GM19099 (cell line): Measurements from ENCODE around the gene UBXN6.

ENCODE experiments used
- POLR2A ChIP-seq: IDR thresholded peaks from 3 replicates; pipeline ENCODE4 v1.6.1; 2011; ENCODE audit warnings: low read depth; ENCODE audit not compliant: insufficient read length; ENCODE audit errors: extremely low read depth

Gene UBXN6

DNA sequence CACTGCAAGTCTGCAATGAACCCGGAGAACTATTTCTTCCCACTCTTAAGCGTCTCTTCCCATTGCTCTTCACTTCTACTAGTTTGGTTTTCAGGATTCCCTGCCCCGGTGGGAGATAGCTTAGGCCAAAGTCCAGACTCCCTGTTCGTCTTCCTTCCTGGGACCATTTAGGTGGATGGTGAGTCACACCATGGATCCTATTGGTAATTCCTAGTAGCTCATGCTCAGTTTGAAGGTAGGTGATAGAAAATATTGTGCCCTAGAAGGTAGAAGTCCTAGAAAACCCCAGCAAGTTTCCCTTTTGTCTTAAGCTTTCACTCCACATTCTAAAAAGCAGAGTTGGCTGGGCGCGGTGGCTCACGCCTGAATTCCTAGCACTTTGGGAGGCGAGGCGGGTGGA is 41.3 kb downstream of the UBXN6 start:
- TF ChIP-seq POLR2A: no peak

DNA sequence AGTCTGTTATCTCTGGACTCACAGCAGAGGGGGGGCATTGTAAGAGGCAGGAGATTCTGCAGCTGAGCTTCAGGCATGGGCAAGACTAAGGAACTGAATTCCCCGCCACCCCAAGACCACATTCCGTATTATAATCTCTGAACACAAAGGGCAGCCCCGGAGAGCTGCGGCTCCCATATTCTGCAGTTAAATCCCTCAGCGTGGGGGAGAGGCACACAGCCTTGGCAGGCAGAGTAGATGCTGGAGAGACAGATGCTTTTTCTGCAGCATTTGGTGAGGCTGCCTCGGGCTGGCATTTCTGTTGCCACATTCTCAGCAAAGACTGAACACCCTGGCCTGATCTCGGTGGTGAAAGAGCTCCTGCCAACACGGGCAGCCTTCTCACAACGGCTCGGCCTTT is 42.2 kb downstream of the UBXN6 start:
- no peak for TF ChIP-seq POLR2A

- no peak for TF ChIP-seq POLR2A
These were observed 42.7 kb downstream of the UBXN6 start for GRCh38 chr19:4414800-4415321.

- TF ChIP-seq POLR2A: no peak
These were observed 43.3 kb downstream of the UBXN6 start for GRCh38 chr19:4414144-4414799.

- TF ChIP-seq POLR2A: no peak
These were observed 44.0 kb downstream of the UBXN6 start for GRCh38 chr19:4413588-4413987.

DNA sequence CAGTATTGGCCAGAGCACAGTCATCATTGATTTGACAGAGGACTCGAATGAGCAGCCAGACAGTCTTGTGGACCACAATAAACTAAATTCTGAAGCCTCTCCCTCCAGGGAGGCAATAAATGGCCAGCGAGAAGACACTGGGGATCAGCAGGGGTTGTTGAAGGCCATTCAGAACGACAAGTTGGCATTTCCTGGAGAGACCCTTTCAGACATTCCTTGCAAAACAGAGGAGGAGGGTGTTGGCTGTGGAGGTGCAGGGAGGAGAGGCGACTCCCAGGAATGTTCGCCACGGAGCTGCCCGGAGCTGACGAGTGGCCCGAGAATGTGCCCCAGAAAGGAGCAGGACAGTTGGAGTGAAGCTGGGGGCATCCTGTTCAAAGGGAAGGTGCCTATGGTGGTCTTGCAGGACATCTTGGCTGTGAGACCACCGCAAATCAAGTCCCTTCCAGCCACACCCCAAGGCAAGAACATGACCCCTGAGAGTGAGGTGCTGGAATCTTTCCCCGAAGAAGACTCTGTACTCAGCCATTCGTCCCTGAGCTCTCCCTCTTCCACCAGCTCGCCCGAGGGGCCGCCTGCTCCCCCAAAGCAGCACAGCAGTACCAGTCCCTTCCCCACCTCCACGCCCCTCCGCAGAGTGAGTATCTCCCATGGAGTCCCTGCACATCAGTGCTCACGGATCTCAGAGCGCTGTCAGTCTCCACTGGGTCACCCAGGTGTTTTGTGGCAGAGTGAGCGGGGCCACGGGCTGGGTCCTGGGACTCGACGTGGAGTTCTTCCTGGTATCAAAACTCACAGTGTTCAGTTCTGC is 48.3 kb downstream of the UBXN6 start:
- TF ChIP-seq POLR2A: no peak

DNA sequence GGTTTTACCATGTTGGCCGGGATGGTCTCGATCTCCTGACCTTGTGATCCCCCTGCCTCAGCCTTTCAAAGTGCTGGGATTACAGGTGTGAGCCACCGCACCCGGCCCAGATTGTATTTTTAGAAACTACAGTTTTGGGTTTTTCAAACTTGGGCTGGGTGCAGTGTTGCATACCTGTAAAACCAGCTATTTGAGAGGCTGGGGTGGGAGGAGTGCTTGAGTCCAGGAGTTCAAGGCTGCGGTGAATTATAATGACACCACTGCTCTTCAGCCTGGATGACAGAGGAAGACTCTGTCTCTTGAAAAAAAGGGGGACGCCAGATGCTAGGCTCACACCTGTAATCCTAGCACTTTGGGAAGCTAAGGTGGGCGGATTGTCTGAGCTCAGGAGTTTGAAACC is 51.0 kb downstream of the UBXN6 start:
- no peak for TF ChIP-seq POLR2A

DNA sequence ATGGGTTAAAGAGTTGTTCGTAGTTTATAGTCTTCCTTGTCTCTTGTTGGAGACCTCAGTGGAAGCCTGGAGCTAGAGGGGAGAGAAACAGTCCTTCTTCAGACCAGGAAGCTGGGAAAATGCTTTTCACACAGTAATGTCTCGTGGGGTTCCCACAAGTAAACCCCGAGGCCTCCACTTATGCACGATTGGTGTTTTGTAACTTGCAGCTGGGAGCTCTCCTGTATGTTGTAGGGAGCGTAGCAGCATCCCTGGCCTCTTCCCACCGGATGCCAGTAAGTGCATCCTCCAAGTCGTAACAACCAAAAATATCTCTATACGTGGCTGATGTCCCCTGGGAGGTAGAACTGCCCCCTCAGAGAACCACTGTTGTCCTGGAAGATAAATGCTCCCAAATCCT is 51.6 kb downstream of the UBXN6 start:
- no peak for TF ChIP-seq POLR2A

GRCh38 chr19:4403005-4403761 is 54.4 kb downstream of the UBXN6 start:
- no peak for TF ChIP-seq POLR2A

DNA sequence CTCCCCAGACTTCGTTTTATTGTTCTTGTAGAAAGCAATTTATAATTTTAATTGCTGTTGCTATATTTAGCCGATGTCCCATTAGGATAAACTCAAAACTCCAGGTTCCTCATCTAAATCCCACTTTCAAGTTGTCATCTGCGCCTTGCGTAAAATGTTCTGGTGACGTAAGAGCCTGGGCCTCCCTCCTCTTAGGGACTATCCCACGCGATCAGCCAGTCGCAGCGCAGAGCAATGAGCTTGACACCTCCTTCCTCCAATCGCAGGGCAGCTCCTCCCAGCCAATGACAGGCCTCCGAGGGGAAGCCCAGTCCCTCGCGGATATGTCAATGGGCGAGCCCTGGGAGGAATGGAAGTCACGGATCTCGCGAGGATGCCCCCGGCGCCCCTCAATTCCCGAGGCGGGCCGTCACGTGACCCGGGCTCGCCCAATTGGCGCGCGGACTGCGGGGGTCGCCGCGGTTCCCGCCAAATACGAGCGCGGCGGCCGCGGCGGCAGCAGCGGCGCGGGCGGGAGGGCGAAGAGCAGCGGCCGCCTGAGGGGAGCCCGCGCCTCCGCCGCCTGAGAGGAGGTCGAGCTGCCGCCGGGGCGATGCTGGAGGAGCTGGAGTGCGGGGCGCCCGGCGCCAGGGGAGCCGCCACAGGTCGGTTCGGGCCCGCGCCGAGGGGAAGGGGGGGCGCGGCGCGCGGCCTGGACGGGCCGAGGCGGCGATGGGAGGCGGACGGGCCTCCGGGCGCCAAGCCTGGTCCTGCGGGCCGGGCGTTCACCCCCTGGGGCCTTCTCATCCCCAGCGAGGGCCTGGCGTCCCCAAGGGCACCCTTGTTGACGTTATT is 55.2 kb downstream of the UBXN6 start, which contains the start of gene CHAF1A:
CHAF1A (plus strand) TSS at position 470 of the 834 bp plus-strand sequence; CDS start at position 593, 123 bp downstream.
- TF ChIP-seq POLR2A: peak; percentile 68

DNA sequence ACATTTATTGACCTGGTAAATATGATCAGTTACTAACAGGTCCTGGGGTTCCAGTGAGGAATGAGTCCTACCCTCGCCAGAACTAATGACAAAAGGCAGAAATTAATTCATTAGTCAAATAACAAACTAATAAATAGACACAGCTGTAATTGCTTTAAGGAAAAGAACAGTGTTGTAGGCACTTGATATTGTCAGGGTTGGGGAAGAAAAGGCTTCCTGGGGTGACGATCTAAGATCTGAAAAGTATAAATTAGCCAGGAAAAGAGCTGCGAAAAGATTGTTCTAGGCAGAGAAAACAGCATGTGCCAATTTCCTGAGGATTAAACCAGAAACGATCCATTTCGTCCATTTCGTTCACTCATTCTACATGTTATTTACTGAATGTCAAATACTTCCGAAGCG is 55.8 kb downstream of the UBXN6 start:
- no peak for TF ChIP-seq POLR2A

- peak; percentile 88 for TF ChIP-seq POLR2A
These were observed 57.3 kb downstream of the UBXN6 start, which contains the start of gene SH3GL1 for GRCh38 chr19:4400135-4400936. SH3GL1 (minus strand) TSS chr19:4400547; CDS start chr19:4400368, 179 bp downstream.

DNA sequence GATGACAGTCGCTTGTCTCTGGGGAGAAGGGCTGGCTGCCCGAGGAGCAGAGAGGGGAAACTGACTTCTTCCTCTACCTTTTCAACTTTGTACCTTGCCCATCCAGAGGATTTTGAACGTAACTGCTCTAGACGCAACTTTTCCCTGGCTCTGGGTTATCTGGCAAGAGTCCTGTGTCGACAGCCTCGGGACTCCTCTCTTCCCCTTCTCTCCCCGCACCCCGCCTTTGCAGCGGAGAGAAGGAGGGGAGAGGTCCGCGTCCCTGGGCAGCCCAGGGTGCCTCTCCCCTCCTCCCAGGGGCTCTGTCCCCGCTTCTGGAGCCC is 57.8 kb downstream of the UBXN6 start:
- no peak for TF ChIP-seq POLR2A
